ENCODE results near the gene NUP188.

NUP188 gene

DNA sequence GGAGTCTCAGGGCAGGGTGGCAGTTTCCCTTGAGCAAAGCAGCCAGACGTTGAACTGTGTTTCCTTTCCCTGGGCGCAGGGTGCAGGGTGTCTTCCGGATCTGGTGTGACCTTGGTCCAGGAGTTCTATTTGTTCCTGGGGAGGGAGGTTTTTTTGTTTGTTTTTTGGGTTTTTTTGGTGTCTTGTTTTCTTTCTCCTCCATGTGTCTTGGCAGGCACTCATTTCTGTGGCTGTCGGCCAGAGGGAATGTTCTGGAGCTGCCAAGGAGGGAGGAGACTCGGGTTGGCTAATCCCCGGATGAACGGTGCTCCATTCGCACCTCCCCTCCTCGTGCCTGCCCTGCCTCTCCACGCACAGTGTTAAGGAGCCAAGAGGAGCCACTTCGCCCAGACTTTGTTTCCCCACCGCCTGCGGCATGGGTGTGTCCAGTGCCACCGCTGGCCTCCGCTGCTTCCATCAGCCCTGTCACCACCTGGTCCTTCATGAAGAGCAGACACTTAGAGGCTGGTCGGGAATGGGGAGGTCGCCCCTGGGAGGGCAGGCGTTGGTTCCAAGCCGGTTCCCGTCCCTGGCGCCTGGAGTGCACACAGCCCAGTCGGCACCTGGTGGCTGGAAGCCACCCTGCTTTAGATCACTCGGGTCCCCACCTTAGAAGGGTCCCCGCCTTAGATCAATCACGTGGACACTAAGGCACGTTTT, 30.2 kb upstream of the NUP188 start:
- H3K27me3 ChIP-seq (replicated peaks), result no peaks in the 10 kb centered on the region
- peak; percentile 32 for DNase-seq
- H3K4me3 ChIP-seq (ENCODE audit: low read depth, low read length), result no peak overlapping the region
- H3K36me3 ChIP-seq (replicated peaks), result peaks cover 22% of the 10 kb centered on the region
- TF ChIP-seq, protein P1, sequence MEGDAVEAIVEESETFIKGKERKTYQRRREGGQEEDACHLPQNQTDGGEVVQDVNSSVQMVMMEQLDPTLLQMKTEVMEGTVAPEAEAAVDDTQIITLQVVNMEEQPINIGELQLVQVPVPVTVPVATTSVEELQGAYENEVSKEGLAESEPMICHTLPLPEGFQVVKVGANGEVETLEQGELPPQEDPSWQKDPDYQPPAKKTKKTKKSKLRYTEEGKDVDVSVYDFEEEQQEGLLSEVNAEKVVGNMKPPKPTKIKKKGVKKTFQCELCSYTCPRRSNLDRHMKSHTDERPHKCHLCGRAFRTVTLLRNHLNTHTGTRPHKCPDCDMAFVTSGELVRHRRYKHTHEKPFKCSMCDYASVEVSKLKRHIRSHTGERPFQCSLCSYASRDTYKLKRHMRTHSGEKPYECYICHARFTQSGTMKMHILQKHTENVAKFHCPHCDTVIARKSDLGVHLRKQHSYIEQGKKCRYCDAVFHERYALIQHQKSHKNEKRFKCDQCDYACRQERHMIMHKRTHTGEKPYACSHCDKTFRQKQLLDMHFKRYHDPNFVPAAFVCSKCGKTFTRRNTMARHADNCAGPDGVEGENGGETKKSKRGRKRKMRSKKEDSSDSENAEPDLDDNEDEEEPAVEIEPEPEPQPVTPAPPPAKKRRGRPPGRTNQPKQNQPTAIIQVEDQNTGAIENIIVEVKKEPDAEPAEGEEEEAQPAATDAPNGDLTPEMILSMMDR (IDR thresholded peaks at IDR 0.05; ENCODE audit: low read depth, low read length, missing control alignments), result no peak
- no peak overlapping the region for H3K27ac ChIP-seq
- in situ Hi-C loops (cut with HindIII; ENCODE audit: low pct_ligation_motif_present, low sequenced_read_pairs), result no loop called here

DNA sequence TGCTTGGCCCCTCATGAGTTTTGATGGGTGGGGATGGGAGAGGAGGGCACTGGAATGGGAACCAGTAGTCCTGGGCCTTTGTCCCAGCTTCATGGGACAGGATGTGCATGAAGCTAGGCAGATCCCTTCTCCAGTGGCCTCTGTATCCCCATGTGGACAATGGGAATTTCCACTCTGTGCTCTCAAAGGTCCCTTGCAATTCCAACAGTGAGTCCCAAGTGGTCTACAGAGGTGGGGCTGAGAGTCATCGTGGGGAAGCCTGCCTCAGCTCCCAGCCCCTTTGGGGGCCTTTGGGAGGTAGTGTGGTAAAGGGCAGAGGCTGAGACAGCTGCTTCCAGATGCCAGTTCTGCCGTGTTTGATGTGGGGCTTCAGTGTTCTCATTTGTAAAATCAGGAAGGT, 28.6 kb upstream of the NUP188 start:
- TF ChIP-seq, protein P1 (IDR thresholded peaks at IDR 0.05; ENCODE audit: low read depth, low read length, missing control alignments), result no peak
- in situ Hi-C loops (cut with HindIII; ENCODE audit: low pct_ligation_motif_present, low sequenced_read_pairs), result no loop called here
- H3K4me3 ChIP-seq (ENCODE audit: low read depth, low read length), result no peak overlapping the region
- H3K27ac ChIP-seq, result no peak overlapping the region
- DNase-seq, result no peak
- H3K27me3 ChIP-seq (replicated peaks), result no peaks in the 10 kb centered on the region
- H3K36me3 ChIP-seq (replicated peaks), result peaks cover 22% of the 10 kb centered on the region

DNA sequence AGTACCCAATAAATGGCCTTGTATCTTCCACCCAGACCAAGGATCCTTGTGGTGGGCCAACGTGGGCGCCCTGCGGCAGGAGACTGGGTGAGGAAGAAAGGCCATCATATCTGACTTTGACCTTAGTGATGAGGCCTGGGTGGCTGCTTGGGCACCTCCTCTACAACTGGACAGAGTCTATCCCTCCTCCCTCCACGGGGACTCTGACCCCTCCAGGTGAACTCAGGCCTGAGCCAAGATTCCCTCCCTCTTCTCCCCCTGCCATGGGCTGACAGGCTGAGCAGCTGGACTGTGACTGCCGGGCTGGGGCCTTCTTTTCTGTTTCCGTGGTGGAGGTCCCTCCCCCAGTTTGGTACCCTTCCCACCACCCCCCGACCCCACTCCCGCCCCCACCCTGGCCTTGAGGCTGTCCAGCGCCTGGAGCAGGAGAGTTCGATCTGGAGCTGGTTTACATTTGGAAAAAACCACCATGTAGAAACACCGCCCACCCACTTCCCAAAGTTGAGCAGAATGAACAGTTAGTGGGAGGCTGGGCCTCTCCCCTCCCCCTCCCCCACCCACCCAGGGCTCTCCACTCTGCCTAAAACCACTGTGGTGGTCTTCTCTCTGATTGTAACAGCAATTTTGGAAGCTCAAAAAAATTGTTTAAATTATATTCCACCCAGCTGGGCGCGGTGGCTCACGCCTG, 28.0 kb upstream of the NUP188 start:
- no peak for DNase-seq
- Histone ChIP-seq H3K4me3 (ENCODE audit: low read depth, low read length) (no peak overlapping the region), H3K27ac (no peak overlapping the region), H3K27me3 (replicated peaks) (no peaks in the 10 kb centered on the region), H3K36me3 (replicated peaks) (peaks cover 21% of the 10 kb centered on the region)
- TF ChIP-seq, protein P1 (IDR thresholded peaks at IDR 0.05; ENCODE audit: low read depth, low read length, missing control alignments), result no peak
- in situ Hi-C loops (cut with HindIII; ENCODE audit: low pct_ligation_motif_present, low sequenced_read_pairs), result no loop called here

DNA sequence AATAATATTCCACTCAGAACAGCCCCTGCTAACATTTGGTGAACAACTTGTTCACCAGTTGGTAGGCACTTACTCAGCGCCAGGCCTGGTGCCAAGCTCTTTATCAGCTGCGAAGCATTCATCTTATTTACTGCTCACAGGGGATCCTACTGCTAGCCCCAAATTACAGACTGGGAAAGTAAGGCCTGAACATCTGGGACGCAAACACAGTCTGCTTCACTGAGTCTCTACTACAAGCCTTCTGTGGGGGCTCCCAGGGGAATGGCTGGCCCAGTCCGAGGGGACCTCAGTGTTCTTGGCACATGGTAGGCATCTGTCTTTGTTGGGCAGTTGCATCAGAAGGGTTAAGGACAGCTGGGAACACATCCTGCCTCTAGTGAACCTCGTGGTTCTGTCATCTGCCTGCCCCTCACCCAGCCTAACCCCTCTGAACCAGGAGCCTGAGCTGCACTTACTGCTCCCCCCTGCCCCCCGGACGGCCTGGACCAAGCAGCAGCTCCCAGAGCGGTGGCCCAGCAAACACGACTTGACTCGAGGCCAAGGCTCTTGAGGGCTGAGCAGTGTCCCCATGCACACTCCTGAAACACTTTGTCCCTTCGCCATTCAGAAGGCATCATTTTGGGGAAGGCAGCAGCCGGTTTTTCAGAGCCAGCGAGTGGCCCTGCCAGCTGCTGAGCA, 27.0 kb upstream of the NUP188 start, which contains the start of gene PHYHD1:
TSS of gene PHYHD1 (plus strand) at position 602 of the 678 bp plus-strand sequence. CDS start 1,342 bp downstream, outside the sequence.
- no peak for DNase-seq
- Histone ChIP-seq H3K4me3 (ENCODE audit: low read depth, low read length) (no peak within 1 kb of the TSS), H3K36me3 (replicated peaks) (peaks cover 15% of the 10 kb centered on the region), H3K27me3 (replicated peaks) (no peaks in the 10 kb centered on the region), H3K27ac (no peak within 1 kb of the TSS)
- in situ Hi-C loops (cut with HindIII; ENCODE audit: low pct_ligation_motif_present, low sequenced_read_pairs), result no loop called here
- TF ChIP-seq, protein P1 (IDR thresholded peaks at IDR 0.05; ENCODE audit: low read depth, low read length, missing control alignments), result no peak

DNA sequence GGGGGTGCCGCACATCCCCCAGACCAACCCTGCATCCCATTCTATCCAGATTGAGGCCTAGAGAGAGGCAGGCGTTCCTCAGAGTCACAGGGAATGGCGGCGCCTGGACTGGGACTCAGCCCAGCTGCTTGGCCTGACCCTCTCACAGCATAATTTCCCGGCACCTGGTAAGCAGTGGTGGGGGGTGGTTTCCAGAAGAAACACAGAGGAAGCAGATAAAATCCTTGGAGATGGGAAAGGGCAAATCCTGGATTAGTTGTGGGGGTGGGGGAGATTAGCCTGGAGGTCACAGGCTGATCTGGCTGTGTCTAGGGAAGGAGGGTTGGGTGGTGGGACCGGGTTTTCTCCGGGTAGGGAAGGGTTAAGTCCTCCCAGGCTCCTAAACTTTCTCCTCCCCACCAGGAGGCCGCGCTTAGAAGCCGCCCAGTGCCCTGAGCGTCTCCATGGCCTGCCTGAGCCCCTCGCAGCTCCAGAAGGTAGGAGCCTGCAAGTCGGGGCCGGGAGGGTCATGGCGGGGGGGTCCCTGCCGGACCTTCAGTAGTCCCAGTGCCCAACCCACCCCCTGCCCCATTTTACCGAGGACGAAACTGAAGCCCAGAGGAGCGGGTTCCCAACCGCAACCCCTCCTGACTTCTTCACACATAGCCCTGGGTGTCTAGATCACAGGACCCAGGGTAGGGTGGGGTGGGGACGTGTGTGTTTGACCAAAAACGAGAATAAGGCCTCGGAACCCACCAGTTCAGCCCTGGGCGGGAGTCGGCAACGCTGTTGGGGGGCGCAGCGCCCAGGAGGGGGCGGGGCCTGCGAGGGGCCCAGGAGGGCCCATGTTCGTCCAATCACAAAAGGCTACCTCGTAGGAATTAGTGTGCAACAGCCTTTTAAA, 25.4 kb upstream of the NUP188 start:
- peaks cover 7% of the 10 kb centered on the region for H3K36me3 ChIP-seq (replicated peaks)
- TF ChIP-seq, protein P1 (IDR thresholded peaks at IDR 0.05; ENCODE audit: low read depth, low read length, missing control alignments), result peak; percentile 17
- in situ Hi-C loops (cut with HindIII; ENCODE audit: low pct_ligation_motif_present, low sequenced_read_pairs), result no loop called here
- peak overlapping the region; percentile 54 for H3K4me3 ChIP-seq (ENCODE audit: low read depth, low read length)
- no peak for DNase-seq
- no peak overlapping the region for H3K27ac ChIP-seq
- H3K27me3 ChIP-seq (replicated peaks), result no peaks in the 10 kb centered on the region

Data from brain microvascular endothelial cell (primary cell).